ENCODE data around the gene MLLT10. TPM values are rescaled to one million over a fixed set of nuclear protein-coding genes. Genes with fewer than 3 reads are reported as not detected.
"Not testable (repeated sequence)": the region's sequence is repeated elsewhere in the genome, so short reads cannot be mapped to it uniquely, and the experiment has no call there.

Gene MLLT10
- total and polyA plus RNA-seq, 10 of the 15 experiments (the other 5 are each of a cell fraction or from before 2014, with no cell fraction given): 8.7 to 61.1 (median 28.5) TPM

- TF ChIP-seq, protein P1, sequence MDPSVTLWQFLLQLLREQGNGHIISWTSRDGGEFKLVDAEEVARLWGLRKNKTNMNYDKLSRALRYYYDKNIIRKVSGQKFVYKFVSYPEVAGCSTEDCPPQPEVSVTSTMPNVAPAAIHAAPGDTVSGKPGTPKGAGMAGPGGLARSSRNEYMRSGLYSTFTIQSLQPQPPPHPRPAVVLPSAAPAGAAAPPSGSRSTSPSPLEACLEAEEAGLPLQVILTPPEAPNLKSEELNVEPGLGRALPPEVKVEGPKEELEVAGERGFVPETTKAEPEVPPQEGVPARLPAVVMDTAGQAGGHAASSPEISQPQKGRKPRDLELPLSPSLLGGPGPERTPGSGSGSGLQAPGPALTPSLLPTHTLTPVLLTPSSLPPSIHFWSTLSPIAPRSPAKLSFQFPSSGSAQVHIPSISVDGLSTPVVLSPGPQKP (IDR thresholded peaks at IDR 0.05; ENCODE audit: low read depth, low read length): no peak
- TF ChIP-seq CHD4 (IDR thresholded peaks at IDR 0.05): no peak
Measured at GRCh38 chr10:21536874-21537273, 2.8 kb downstream of the MLLT10 start (continued).

- in situ Hi-C loops (cut with MboI); BruUV-seq (replicated peaks); FAIRE-seq; H3K4me1 ChIP-seq (ENCODE audit: control insufficient read depth, insufficient read depth, low read length); DNase-seq (ENCODE audit: low read depth, low spot score); H3K4me2 ChIP-seq (ENCODE audit: control insufficient read depth, insufficient read depth); RAD21 ChIA-PET (ENCODE audit: unreplicated experiment); H3K9ac ChIP-seq (ENCODE audit: control insufficient read depth, insufficient read depth, low read length); H3K4me3 ChIP-seq; intact Hi-C loops (cut with micrococcal nuclease; ENCODE audit: unreplicated experiment); H3K9me3 ChIP-seq (replicated peaks; ENCODE audit: control insufficient read depth, insufficient read depth, low read length); H3K27ac ChIP-seq (ENCODE audit: control insufficient read depth, insufficient read depth); ATAC-seq; H4K20me1 ChIP-seq (ENCODE audit: control insufficient read depth, insufficient read depth); H3K27me3 ChIP-seq (replicated peaks in 1 of 2; ENCODE audit: control insufficient read depth in 2 of 2, insufficient read depth in 2 of 2, low read length in 1 of 2); H2AFZ ChIP-seq (ENCODE audit: control insufficient read depth, low read depth, low read length): not testable (repeated sequence)
- SMC1A ChIA-PET (ENCODE audit: uncharacterized antibody, unreplicated experiment): interaction anchor here (0.6 kb wide), 1 partner anchor 1676 kb away, joined by 6 read pairs; no protein-coding TSS in a partner anchor
- Histone ChIP-seq H3K79me2 (ENCODE audit: control insufficient read depth, insufficient read depth, low read length) (peaks cover 16% of the 10 kb centered on the region), H3K36me3 (ENCODE audit: control insufficient read depth in 2 of 2, insufficient read depth in 2 of 2, low read length in 1 of 2) (peaks cover 5 to 35% of the 10 kb centered on the region in 2 experiments)
- 100% methylated on average over 4 of the region's 4 CpGs for WGBS (ENCODE audit: insufficient coverage, insufficient replicate concordance, low lambda C conversion rate, missing lambda C conversion rate)
- CTCF ChIA-PET: interaction anchor here (1.1 kb wide), 1 partner anchor 34 kb away, joined by 3 read pairs; no protein-coding TSS in a partner anchor
- POLR2A ChIA-PET: interaction anchor here (0.6 kb wide), 1 partner anchor 407 kb away, joined by 3 read pairs; no protein-coding TSS in a partner anchor
Measured at GRCh38 chr10:21540701-21541100, 6.7 kb downstream of the MLLT10 start.

DNA sequence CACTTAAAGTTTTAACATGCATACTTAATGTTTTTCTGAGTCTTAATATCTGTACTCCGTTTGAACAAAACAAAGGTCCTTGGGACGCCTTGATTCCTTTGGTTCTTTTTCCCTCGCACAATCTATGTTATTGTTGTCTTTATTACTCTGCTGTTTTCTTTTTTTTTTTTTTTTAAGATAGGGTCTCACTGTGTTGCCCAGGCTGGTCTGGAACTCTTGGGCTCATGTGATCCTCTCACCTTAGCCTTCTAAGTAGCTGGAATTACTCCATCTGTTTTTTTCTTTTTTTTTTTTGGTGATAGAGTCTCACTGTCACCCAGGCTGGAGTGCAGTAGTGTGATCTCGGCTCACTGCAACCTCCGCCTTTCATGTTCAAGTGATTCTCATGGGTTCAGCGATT lies 13.2 kb downstream of the MLLT10 start:
- FAIRE-seq: no peak
- ATAC-seq: no peak
- no TSS peak for BruUV-seq (replicated peaks)
- ChIA-PET CTCF (no interaction called here), POLR2A (no interaction called here), SMC1A (ENCODE audit: uncharacterized antibody, unreplicated experiment) (interaction anchor here (1.5 kb wide), 1 partner anchor 10 kb away, joined by 5 read pairs; no protein-coding TSS in a partner anchor), RAD21 (ENCODE audit: unreplicated experiment) (interaction anchor here (0.7 kb wide), 1 partner anchor 1043 kb away, joined by 3 read pairs; no protein-coding TSS in a partner anchor)
- H3K27ac ChIP-seq (ENCODE audit: control insufficient read depth, insufficient read depth): no peak overlapping the region
- H3K9me3 ChIP-seq (replicated peaks; ENCODE audit: control insufficient read depth, insufficient read depth, low read length): no peaks in the 10 kb centered on the region
- intact Hi-C loops (cut with micrococcal nuclease; ENCODE audit: unreplicated experiment) (no loop called here), in situ Hi-C loops (cut with MboI) (no loop called here)
- H3K36me3 ChIP-seq (ENCODE audit: control insufficient read depth in 2 of 2, insufficient read depth in 2 of 2, low read length in 1 of 2): peaks cover 3 to 34% of the 10 kb centered on the region in 2 experiments
- H2AFZ ChIP-seq (ENCODE audit: control insufficient read depth, low read depth, low read length): no peak overlapping the region
- H3K27me3 ChIP-seq (replicated peaks in 1 of 2; ENCODE audit: control insufficient read depth in 2 of 2, insufficient read depth in 2 of 2, low read length in 1 of 2): no peaks in the 10 kb centered on the region
- H4K20me1 ChIP-seq (ENCODE audit: control insufficient read depth, insufficient read depth): no peaks in the 10 kb centered on the region
- no peak for DNase-seq (ENCODE audit: low read depth, low spot score)
- WGBS (ENCODE audit: insufficient coverage, insufficient replicate concordance, low lambda C conversion rate, missing lambda C conversion rate): 100% methylated on average over 6 of the region's 6 CpGs
- TF ChIP-seq ZSCAN29 (IDR thresholded peaks at IDR 0.05) (no peak), ZNF592 (IDR thresholded peaks at IDR 0.05) (no peak)
- H3K4me3 ChIP-seq: no peak overlapping the region
- no peak overlapping the region for H3K4me2 ChIP-seq (ENCODE audit: control insufficient read depth, insufficient read depth)
- H3K4me1 ChIP-seq (ENCODE audit: control insufficient read depth, insufficient read depth, low read length): no peaks in the 10 kb centered on the region
- no peak overlapping the region for H3K9ac ChIP-seq (ENCODE audit: control insufficient read depth, insufficient read depth, low read length)
- no peaks in the 10 kb centered on the region; the same call in 1 of the 2 replicates for H3K79me2 ChIP-seq (ENCODE audit: control insufficient read depth, insufficient read depth, low read length)

All from GM12878 (cell line).